ENCODE data around the gene MPHOSPH9. TPM values are rescaled to one million over a fixed set of nuclear protein-coding genes. Genes with fewer than 3 reads are reported as not detected.

MPHOSPH9 gene
- total RNA-seq, 1 experiment from 2014 or later = 47.5 TPM

DNA sequence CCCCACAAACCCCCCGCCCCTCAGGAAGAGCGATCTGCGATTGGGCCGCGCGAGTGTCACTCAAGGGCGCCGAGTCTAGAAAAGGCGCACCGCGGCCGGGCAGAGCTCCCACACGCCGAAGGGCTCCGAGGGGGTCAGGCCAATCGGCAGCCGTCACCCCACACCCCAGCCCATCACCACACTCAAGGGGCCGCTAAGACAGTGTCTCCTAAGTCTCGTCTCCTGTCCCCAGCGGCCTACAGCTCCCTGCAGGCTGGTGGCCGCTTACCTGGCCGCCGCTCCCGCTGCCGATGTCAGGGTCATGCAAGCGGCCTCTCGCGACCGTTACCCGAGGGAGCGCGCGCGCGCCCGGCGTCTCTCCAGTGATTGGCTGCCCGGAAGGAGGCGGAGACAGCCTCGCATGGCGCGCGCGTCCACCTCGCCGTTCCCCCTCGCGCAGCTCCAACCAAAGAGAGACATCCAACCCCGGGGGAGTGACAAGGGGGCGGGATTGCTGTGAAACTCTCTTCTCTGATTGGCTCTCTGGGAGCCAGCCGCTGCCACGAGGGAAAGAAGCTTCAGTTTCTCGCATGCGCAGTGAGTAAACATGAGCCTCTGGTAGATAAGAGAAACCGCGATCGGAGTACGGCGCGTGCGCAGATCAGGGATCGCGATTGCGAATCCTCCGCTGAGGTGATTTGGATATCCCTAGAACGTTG, at the start of gene MPHOSPH9, which contains the start of gene MTRFR (continued):
- TF ChIP-seq NFATC4 (CRISPR knock-in tag; IDR thresholded peaks at IDR 0.05) (no peak), CTCF (IDR thresholded peaks at IDR 0.05) (no peak), ZNF671 (CRISPR knock-in tag; IDR thresholded peaks at IDR 0.05) (no peak), FOXP1 (CRISPR knock-in tag; IDR thresholded peaks at IDR 0.05; ENCODE audit: borderline replicate concordance) (peak; percentile 23; the same call in 1 of the 2 replicates), JAZF1 (CRISPR knock-in tag; IDR thresholded peaks at IDR 0.05) (no peak), ESRRA (CRISPR knock-in tag; IDR thresholded peaks at IDR 0.05; ENCODE audit: borderline replicate concordance) (no peak), CDX4 (CRISPR knock-in tag; IDR thresholded peaks at IDR 0.05; ENCODE audit: borderline replicate concordance) (no peak), ATF3 (CRISPR knock-in tag; conservative IDR thresholded peaks at IDR 0.05) (no peak), JUN (CRISPR knock-in tag; IDR thresholded peaks at IDR 0.05) (no peak), EMX1 (CRISPR knock-in tag; IDR thresholded peaks at IDR 0.05) (no peak), KAT7 (CRISPR knock-in tag; IDR thresholded peaks at IDR 0.05; ENCODE audit: borderline replicate concordance) (0 out of 2 replicates have a peak, but pooled peaks have one; percentile 61), TP53 (CRISPR knock-in tag; IDR thresholded peaks at IDR 0.05) (no peak), ATF1 (CRISPR knock-in tag; IDR thresholded peaks at IDR 0.05) (no peak)
- TF ChIP-seq, protein P1, sequence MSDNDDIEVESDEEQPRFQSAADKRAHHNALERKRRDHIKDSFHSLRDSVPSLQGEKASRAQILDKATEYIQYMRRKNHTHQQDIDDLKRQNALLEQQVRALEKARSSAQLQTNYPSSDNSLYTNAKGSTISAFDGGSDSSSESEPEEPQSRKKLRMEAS (CRISPR knock-in tag; IDR thresholded peaks at IDR 0.05) = peak; percentile 91
- TF ChIP-seq, protein P2, sequence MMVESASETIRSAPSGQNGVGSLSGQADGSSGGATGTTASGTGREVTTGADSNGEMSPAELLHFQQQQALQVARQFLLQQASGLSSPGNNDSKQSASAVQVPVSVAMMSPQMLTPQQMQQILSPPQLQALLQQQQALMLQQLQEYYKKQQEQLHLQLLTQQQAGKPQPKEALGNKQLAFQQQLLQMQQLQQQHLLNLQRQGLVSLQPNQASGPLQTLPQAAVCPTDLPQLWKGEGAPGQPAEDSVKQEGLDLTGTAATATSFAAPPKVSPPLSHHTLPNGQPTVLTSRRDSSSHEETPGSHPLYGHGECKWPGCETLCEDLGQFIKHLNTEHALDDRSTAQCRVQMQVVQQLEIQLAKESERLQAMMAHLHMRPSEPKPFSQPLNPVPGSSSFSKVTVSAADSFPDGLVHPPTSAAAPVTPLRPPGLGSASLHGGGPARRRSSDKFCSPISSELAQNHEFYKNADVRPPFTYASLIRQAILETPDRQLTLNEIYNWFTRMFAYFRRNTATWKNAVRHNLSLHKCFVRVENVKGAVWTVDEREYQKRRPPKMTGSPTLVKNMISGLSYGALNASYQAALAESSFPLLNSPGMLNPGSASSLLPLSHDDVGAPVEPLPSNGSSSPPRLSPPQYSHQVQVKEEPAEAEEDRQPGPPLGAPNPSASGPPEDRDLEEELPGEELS (CRISPR knock-in tag; IDR thresholded peaks at IDR 0.05) = 0 out of 2 replicates have a peak, but pooled peaks have one; percentile 51
- TF ChIP-seq, protein P3, sequence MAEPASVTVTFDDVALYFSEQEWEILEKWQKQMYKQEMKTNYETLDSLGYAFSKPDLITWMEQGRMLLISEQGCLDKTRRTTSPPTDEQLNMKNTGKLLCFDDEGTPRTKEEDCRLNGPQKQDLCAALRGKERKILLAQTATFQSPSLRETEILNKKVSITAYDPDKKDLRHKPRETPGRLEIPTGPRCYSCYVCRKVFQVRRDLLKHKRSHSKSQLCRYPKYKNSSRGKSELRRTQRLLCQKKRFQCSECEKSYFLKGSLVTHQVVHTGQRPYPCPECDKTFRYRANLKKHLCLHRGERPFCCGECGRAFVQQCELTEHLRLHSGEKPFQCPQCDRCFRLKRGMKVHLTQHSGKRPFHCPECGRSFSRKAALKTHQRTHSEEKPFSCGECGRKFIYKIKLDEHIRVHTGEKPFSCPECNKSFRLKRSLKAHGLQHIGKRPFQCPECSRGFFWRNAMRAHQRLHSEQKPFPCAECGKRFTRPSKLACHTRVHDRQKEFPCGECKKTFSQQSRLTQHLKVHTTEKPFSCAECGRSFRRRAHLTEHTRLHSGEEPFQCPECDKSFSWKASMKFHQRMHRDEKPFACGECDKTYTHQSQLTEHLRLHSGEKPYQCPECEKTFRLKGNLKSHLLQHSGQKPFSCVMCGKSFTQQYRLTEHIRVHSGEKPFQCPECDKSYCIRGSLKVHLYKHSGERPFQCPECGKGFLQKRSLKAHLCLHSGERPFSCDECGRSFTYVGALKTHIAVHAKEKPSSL (CRISPR knock-in tag; conservative IDR thresholded peaks at IDR 0.05) = no peak
- TF ChIP-seq, protein P4, sequence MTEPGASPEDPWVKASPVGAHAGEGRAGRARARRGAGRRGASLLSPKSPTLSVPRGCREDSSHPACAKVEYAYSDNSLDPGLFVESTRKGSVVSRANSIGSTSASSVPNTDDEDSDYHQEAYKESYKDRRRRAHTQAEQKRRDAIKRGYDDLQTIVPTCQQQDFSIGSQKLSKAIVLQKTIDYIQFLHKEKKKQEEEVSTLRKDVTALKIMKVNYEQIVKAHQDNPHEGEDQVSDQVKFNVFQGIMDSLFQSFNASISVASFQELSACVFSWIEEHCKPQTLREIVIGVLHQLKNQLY (CRISPR knock-in tag; IDR thresholded peaks at IDR 0.05) = no peak
- TF ChIP-seq, protein P5, sequence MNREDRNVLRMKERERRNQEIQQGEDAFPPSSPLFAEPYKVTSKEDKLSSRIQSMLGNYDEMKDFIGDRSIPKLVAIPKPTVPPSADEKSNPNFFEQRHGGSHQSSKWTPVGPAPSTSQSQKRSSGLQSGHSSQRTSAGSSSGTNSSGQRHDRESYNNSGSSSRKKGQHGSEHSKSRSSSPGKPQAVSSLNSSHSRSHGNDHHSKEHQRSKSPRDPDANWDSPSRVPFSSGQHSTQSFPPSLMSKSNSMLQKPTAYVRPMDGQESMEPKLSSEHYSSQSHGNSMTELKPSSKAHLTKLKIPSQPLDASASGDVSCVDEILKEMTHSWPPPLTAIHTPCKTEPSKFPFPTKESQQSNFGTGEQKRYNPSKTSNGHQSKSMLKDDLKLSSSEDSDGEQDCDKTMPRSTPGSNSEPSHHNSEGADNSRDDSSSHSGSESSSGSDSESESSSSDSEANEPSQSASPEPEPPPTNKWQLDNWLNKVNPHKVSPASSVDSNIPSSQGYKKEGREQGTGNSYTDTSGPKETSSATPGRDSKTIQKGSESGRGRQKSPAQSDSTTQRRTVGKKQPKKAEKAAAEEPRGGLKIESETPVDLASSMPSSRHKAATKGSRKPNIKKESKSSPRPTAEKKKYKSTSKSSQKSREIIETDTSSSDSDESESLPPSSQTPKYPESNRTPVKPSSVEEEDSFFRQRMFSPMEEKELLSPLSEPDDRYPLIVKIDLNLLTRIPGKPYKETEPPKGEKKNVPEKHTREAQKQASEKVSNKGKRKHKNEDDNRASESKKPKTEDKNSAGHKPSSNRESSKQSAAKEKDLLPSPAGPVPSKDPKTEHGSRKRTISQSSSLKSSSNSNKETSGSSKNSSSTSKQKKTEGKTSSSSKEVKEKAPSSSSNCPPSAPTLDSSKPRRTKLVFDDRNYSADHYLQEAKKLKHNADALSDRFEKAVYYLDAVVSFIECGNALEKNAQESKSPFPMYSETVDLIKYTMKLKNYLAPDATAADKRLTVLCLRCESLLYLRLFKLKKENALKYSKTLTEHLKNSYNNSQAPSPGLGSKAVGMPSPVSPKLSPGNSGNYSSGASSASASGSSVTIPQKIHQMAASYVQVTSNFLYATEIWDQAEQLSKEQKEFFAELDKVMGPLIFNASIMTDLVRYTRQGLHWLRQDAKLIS (CRISPR knock-in tag; IDR thresholded peaks at IDR 0.05; ENCODE audit: borderline replicate concordance) = no peak
- TF ChIP-seq, protein P6, sequence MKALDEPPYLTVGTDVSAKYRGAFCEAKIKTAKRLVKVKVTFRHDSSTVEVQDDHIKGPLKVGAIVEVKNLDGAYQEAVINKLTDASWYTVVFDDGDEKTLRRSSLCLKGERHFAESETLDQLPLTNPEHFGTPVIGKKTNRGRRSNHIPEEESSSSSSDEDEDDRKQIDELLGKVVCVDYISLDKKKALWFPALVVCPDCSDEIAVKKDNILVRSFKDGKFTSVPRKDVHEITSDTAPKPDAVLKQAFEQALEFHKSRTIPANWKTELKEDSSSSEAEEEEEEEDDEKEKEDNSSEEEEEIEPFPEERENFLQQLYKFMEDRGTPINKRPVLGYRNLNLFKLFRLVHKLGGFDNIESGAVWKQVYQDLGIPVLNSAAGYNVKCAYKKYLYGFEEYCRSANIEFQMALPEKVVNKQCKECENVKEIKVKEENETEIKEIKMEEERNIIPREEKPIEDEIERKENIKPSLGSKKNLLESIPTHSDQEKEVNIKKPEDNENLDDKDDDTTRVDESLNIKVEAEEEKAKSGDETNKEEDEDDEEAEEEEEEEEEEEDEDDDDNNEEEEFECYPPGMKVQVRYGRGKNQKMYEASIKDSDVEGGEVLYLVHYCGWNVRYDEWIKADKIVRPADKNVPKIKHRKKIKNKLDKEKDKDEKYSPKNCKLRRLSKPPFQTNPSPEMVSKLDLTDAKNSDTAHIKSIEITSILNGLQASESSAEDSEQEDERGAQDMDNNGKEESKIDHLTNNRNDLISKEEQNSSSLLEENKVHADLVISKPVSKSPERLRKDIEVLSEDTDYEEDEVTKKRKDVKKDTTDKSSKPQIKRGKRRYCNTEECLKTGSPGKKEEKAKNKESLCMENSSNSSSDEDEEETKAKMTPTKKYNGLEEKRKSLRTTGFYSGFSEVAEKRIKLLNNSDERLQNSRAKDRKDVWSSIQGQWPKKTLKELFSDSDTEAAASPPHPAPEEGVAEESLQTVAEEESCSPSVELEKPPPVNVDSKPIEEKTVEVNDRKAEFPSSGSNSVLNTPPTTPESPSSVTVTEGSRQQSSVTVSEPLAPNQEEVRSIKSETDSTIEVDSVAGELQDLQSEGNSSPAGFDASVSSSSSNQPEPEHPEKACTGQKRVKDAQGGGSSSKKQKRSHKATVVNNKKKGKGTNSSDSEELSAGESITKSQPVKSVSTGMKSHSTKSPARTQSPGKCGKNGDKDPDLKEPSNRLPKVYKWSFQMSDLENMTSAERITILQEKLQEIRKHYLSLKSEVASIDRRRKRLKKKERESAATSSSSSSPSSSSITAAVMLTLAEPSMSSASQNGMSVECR (CRISPR knock-in tag; IDR thresholded peaks at IDR 0.05; ENCODE audit: borderline replicate concordance) = peak; percentile 75; the same call in 1 of the 2 replicates
- TF ChIP-seq, protein P7, sequence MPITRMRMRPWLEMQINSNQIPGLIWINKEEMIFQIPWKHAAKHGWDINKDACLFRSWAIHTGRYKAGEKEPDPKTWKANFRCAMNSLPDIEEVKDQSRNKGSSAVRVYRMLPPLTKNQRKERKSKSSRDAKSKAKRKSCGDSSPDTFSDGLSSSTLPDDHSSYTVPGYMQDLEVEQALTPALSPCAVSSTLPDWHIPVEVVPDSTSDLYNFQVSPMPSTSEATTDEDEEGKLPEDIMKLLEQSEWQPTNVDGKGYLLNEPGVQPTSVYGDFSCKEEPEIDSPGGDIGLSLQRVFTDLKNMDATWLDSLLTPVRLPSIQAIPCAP (CRISPR knock-in tag; IDR thresholded peaks at IDR 0.05) = peak; percentile 29; the same call in 1 of the 2 replicates
